A549 (cell line): ENCODE data around the gene DOCK10.

ENCODE experiments used
- EP300 ChIP-seq, 2 experiments: fragments of >200 bp; sonication (Bioruptor Twin); formaldehyde crosslinking; IDR thresholded peaks; 2 replicates in 1 of 2; 3 replicates in 1 of 2; pipeline ENCODE4 v1.6.1; 2016 to 2017
- MYC ChIP-seq: IDR thresholded peaks from 2 replicates; pipeline ENCODE4 v1.6.1; 2012; ENCODE audit warnings: mild to moderate bottlenecking, inconsistent platforms, low read length, improper control_type of control experiment, borderline replicate concordance
- PHF8 ChIP-seq: fragments of 200-600 bp; sonication (generic); IDR thresholded peaks from 2 replicates; pipeline ENCODE4 v1.6.1; 2016; ENCODE audit warnings: low read depth, mild to moderate bottlenecking, antibody characterized with exemption, moderate library complexity, borderline replicate concordance
- POLR2A ChIP-seq: IDR thresholded peaks from 2 replicates; pipeline ENCODE4 v1.6.1; 2012; ENCODE audit warnings: mild to moderate bottlenecking, low read length
- POLR2AphosphoS2 ChIP-seq: conservative IDR thresholded peaks from 2 replicates; pipeline ENCODE4 v1.6.1; 2012; ENCODE audit warnings: low read length, improper control_type of control experiment, inconsistent platforms
- RAD21 ChIP-seq, 2 experiments: fragments of >200 bp in 1 of 2; sonication (Bioruptor Twin) in 1 of 2; formaldehyde crosslinking in 1 of 2; IDR thresholded peaks in 1 of 2; conservative IDR thresholded peaks in 1 of 2; 2 replicates in 1 of 2; 3 replicates in 1 of 2; pipeline ENCODE4 v1.6.1; 2012 to 2018; ENCODE audit warnings: inconsistent platforms in 1 of 2
- RCOR1 ChIP-seq: fragments of 150-350 bp; IDR thresholded peaks from 2 replicates; pipeline ENCODE4 v1.6.1; 2014; ENCODE audit warnings: antibody characterized with exemption, low read length, low read depth
- RNF2 ChIP-seq: fragments of 200-600 bp; sonication (generic); IDR thresholded peaks from 2 replicates; pipeline ENCODE4 v1.6.1; 2016; ENCODE audit warnings: low read depth, mild to moderate bottlenecking, antibody characterized with exemption, moderate library complexity, borderline replicate concordance
- TF ChIP-seq, protein P1 (sequence below): fragments of >200 bp; sonication (Bioruptor Twin); formaldehyde crosslinking; IDR thresholded peaks from 3 replicates; pipeline ENCODE4 v1.5.1; 2016
- TF ChIP-seq, protein P2 (sequence below): IDR thresholded peaks from 2 replicates; pipeline ENCODE4 v1.6.1; 2012
- TF ChIP-seq, protein P3 (sequence below): IDR thresholded peaks from 2 replicates; pipeline ENCODE4 v1.6.1; 2012; ENCODE audit warnings: low read depth, borderline replicate concordance
- TF ChIP-seq, protein P4 (sequence below): IDR thresholded peaks from 2 replicates; pipeline ENCODE4 v1.6.1; 2012
- TF ChIP-seq, protein P5 (sequence below): fragments of 200-600 bp; sonication (generic); IDR thresholded peaks from 2 replicates; pipeline ENCODE4 v1.6.1; 2016; ENCODE audit warnings: antibody characterized with exemption, mild to moderate bottlenecking, moderate library complexity

DNA sequence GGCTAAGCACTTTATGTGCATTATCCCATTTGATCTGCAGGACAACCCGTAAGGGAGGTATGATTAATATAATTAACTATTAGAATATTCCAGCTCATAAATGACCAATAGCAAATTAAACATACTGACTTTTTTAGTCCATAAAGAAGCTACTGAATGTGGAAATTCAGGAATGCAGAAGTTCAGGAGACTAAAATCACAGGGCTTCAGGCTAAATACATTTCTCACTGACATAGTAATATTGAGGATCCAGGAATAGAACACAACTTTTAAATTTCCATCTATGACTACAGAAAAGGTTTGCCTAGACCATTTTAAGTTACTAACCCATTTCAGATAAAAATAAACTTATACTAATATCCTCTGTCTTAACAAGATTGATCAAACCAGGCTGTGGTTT lies 228.7 kb downstream of the DOCK10 start:
- TF ChIP-seq, protein P1, sequence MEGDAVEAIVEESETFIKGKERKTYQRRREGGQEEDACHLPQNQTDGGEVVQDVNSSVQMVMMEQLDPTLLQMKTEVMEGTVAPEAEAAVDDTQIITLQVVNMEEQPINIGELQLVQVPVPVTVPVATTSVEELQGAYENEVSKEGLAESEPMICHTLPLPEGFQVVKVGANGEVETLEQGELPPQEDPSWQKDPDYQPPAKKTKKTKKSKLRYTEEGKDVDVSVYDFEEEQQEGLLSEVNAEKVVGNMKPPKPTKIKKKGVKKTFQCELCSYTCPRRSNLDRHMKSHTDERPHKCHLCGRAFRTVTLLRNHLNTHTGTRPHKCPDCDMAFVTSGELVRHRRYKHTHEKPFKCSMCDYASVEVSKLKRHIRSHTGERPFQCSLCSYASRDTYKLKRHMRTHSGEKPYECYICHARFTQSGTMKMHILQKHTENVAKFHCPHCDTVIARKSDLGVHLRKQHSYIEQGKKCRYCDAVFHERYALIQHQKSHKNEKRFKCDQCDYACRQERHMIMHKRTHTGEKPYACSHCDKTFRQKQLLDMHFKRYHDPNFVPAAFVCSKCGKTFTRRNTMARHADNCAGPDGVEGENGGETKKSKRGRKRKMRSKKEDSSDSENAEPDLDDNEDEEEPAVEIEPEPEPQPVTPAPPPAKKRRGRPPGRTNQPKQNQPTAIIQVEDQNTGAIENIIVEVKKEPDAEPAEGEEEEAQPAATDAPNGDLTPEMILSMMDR: no peak
- TF ChIP-seq, protein P2, sequence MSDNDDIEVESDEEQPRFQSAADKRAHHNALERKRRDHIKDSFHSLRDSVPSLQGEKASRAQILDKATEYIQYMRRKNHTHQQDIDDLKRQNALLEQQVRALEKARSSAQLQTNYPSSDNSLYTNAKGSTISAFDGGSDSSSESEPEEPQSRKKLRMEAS: no peak
- TF ChIP-seq, protein P3, sequence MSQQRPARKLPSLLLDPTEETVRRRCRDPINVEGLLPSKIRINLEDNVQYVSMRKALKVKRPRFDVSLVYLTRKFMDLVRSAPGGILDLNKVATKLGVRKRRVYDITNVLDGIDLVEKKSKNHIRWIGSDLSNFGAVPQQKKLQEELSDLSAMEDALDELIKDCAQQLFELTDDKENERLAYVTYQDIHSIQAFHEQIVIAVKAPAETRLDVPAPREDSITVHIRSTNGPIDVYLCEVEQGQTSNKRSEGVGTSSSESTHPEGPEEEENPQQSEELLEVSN: no peak
- TF ChIP-seq MYC (no peak), POLR2AphosphoS2 (no peak), EP300 (IDR thresholded peaks at IDR 0.05) (no peak), RCOR1 (no peak), POLR2A (no peak), RAD21 (conservative IDR thresholded peaks at IDR 0.05 in 1 of 2, IDR thresholded peaks at IDR 0.05 in 1 of 2) (no peak), RNF2 (no peak), PHF8 (no peak)
- TF ChIP-seq, protein P4, sequence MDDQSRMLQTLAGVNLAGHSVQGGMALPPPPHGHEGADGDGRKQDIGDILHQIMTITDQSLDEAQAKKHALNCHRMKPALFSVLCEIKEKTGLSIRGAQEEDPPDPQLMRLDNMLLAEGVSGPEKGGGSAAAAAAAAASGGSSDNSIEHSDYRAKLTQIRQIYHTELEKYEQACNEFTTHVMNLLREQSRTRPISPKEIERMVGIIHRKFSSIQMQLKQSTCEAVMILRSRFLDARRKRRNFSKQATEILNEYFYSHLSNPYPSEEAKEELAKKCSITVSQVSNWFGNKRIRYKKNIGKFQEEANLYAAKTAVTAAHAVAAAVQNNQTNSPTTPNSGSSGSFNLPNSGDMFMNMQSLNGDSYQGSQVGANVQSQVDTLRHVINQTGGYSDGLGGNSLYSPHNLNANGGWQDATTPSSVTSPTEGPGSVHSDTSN: no peak
- TF ChIP-seq, protein P5, sequence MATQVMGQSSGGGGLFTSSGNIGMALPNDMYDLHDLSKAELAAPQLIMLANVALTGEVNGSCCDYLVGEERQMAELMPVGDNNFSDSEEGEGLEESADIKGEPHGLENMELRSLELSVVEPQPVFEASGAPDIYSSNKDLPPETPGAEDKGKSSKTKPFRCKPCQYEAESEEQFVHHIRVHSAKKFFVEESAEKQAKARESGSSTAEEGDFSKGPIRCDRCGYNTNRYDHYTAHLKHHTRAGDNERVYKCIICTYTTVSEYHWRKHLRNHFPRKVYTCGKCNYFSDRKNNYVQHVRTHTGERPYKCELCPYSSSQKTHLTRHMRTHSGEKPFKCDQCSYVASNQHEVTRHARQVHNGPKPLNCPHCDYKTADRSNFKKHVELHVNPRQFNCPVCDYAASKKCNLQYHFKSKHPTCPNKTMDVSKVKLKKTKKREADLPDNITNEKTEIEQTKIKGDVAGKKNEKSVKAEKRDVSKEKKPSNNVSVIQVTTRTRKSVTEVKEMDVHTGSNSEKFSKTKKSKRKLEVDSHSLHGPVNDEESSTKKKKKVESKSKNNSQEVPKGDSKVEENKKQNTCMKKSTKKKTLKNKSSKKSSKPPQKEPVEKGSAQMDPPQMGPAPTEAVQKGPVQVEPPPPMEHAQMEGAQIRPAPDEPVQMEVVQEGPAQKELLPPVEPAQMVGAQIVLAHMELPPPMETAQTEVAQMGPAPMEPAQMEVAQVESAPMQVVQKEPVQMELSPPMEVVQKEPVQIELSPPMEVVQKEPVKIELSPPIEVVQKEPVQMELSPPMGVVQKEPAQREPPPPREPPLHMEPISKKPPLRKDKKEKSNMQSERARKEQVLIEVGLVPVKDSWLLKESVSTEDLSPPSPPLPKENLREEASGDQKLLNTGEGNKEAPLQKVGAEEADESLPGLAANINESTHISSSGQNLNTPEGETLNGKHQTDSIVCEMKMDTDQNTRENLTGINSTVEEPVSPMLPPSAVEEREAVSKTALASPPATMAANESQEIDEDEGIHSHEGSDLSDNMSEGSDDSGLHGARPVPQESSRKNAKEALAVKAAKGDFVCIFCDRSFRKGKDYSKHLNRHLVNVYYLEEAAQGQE: no peak
